Measurements from ENCODE around the gene TLR7. TPM values are rescaled to one million over a fixed set of nuclear protein-coding genes. Genes with fewer than 3 reads are reported as not detected.

The TLR7 gene
- total RNA-seq, 1 experiment from 2014 or later: not detected

DNA sequence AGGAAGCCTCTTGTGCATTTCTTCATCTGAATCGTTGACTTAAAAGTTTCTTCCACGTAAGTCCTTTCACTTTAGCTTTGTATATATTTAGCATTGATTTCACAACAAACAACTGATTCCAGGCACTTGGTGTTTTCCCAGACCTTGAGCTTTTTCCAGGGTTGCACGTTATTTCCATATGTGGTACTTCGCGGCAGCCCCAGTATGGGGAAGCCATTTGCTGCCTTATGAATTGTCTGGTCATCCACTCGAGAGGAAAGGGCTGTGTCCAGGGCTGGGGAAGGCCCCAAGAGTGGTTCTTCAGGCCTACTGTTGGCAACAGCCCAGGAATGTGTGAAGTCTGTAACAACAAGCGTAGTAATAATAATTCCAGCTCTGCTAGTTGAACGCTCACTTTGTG lies 36.8 kb downstream of the TLR7 start:
- Mint-ChIP-seq H3K4me1 (peaks cover 12 to 14% of the 10 kb centered on the region in 2 experiments), H3K4me3 (no peak overlapping the region), H3K27ac (no peak overlapping the region), H3K27me3 (ENCODE audit: low read depth) (no peaks in the 10 kb centered on the region; the same call in none of the 2 replicates), H3K9me3 (peaks cover 55 to 57% of the 10 kb centered on the region in 2 experiments), H3K36me3 (ENCODE audit: insufficient read depth in 1 of 3, low read depth in 3 of 3) (no peaks in the 10 kb centered on the region; a peak in 1 of 7 replicates)
- Histone ChIP-seq H3K23me2 (ENCODE audit: insufficient read length, low read depth, low read length, poor library complexity, severe bottlenecking) (no peaks in the 10 kb centered on the region), H2AK5ac (ENCODE audit: insufficient read length, low read length) (no peak overlapping the region), H3K79me1 (ENCODE audit: insufficient read depth, low read depth, low read length, poor library complexity, severe bottlenecking) (no peaks in the 10 kb centered on the region), H3K79me2 (ENCODE audit: insufficient read depth, low read length) (no peaks in the 10 kb centered on the region), H2AFZ (ENCODE audit: low read length) (no peak overlapping the region), H3K9me3 (ENCODE audit: control insufficient read depth, low read depth, low read length) (no peaks in the 10 kb centered on the region), H3K4me1 (ENCODE audit: insufficient read depth, low read length) (no peaks in the 10 kb centered on the region), H4K20me1 (ENCODE audit: control insufficient read depth, insufficient read depth, insufficient read length) (no peaks in the 10 kb centered on the region), H3K18ac (ENCODE audit: insufficient read length, low read depth, low read length) (no peak overlapping the region), H3K9ac (ENCODE audit: extremely low read depth, insufficient read length, low read length) (no peak overlapping the region), H3K27ac (ENCODE audit: insufficient read length, low read depth, low read length) (no peak overlapping the region), H2BK120ac (ENCODE audit: low read depth, low read length, poor library complexity, severe bottlenecking) (no peak overlapping the region), H4K8ac (replicated peaks; ENCODE audit: insufficient read length, low read depth, low read length) (no peak overlapping the region), H2BK5ac (ENCODE audit: insufficient read length, low read length) (no peak overlapping the region), H3K4me2 (ENCODE audit: insufficient read depth, insufficient read length, low read length) (no peak overlapping the region), H4K91ac (ENCODE audit: insufficient read length, low read depth, low read length) (no peak overlapping the region), H3K56ac (ENCODE audit: insufficient read length, low read depth, low read length) (no peak overlapping the region), H3T11ph (ENCODE audit: low read length) (no peak overlapping the region), H3K23ac (ENCODE audit: insufficient read length, low read depth, low read length) (no peak overlapping the region), H2BK15ac (ENCODE audit: low read depth, low read length) (no peak overlapping the region), H3K27me3 (ENCODE audit: insufficient read depth, low read length) (no peaks in the 10 kb centered on the region), H2BK20ac (ENCODE audit: low read depth, low read length, poor library complexity, severe bottlenecking) (no peak overlapping the region), H3K4ac (ENCODE audit: low read depth, low read length) (no peak overlapping the region), H4K5ac (ENCODE audit: insufficient read length, low read depth, low read length) (no peak overlapping the region), H3K14ac (ENCODE audit: insufficient read depth, low read length) (no peak overlapping the region), H2BK12ac (ENCODE audit: insufficient read length, low read depth, low read length) (no peak overlapping the region)
- WGBS (ENCODE audit: extremely low coverage, insufficient read length, low lambda C conversion rate): no CpG with 5 or more reads among the region's 8 CpGs
- no peak for DNase-seq
- TF ChIP-seq, protein P1, sequence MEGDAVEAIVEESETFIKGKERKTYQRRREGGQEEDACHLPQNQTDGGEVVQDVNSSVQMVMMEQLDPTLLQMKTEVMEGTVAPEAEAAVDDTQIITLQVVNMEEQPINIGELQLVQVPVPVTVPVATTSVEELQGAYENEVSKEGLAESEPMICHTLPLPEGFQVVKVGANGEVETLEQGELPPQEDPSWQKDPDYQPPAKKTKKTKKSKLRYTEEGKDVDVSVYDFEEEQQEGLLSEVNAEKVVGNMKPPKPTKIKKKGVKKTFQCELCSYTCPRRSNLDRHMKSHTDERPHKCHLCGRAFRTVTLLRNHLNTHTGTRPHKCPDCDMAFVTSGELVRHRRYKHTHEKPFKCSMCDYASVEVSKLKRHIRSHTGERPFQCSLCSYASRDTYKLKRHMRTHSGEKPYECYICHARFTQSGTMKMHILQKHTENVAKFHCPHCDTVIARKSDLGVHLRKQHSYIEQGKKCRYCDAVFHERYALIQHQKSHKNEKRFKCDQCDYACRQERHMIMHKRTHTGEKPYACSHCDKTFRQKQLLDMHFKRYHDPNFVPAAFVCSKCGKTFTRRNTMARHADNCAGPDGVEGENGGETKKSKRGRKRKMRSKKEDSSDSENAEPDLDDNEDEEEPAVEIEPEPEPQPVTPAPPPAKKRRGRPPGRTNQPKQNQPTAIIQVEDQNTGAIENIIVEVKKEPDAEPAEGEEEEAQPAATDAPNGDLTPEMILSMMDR (conservative IDR thresholded peaks at IDR 0.05): no peak
